Epithelial cell of proximal tubule (primary cell): ENCODE data around the gene FREM2. TPM values are rescaled to one million over a fixed set of nuclear protein-coding genes. Genes with fewer than 3 reads are reported as not detected.

Experiments used
- DNase-seq: peaks from one replicate; pipeline ENCODE4 v3.0.0-alpha.2; 2011; ENCODE audit warnings: low read depth
- H3K4me3 ChIP-seq: 2 replicates; pipeline ENCODE4 v1.5.1; 2011; ENCODE audit warnings: low read depth, mild to moderate bottlenecking, low read length
- CTCF ChIP-seq: conservative IDR thresholded peaks from 2 replicates; pipeline ENCODE4 v1.5.1; 2012; ENCODE audit warnings: low read depth, mild to moderate bottlenecking, low read length
- total RNA-seq: library from RNA; depleted of rRNA; stranded (reverse); fragments of >200 nt; gene quantifications from 2 replicates; pipeline ENCODE4 v1.2.3, GENCODE V29; 2015

FREM2 gene
- total RNA-seq, 1 donor from 2014 or later: 3.7 TPM

GRCh38 chr13:38697197-38697596 lies 10.3 kb downstream of the FREM2 start:
- H3K4me3 ChIP-seq: no peak overlapping the region
- DNase-seq: no peak
- TF ChIP-seq CTCF: no peak

GRCh38 chr13:38697628-38698333 lies 10.9 kb downstream of the FREM2 start:
- no peak overlapping the region for H3K4me3 ChIP-seq
- peak; percentile 25 for TF ChIP-seq CTCF
- DNase-seq: peak; percentile 38

DNA sequence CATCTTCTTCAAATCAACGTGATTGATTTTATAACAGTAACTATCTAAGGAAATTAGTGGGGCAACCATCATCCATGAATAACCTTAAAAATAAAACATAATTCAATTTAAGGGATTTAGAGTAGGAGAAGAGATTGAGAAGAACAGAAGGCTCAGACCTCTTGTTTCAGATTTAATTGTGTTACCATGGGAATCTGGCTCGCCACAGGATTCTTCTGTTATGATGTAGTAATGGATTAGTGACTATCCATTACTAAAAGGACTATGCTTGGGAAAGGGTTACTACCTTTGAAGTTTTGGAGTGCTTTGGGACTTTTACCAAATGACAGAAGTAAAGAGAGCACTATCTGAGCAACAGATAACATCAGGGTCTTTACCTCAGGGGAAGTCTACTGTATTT lies 13.2 kb downstream of the FREM2 start:
- no peak for DNase-seq
- H3K4me3 ChIP-seq: no peak overlapping the region
- TF ChIP-seq CTCF: no peak

- DNase-seq: no peak
- no peak overlapping the region for H3K4me3 ChIP-seq
- TF ChIP-seq CTCF: no peak
Measured at GRCh38 chr13:38702669-38703068, 15.8 kb downstream of the FREM2 start.

GRCh38 chr13:38703255-38703654 lies 16.4 kb downstream of the FREM2 start:
- no peak for TF ChIP-seq CTCF
- H3K4me3 ChIP-seq: no peak overlapping the region
- DNase-seq: no peak

GRCh38 chr13:38705365-38705764 lies 18.5 kb downstream of the FREM2 start:
- TF ChIP-seq CTCF: no peak
- H3K4me3 ChIP-seq: no peak overlapping the region
- DNase-seq: no peak

GRCh38 chr13:38707460-38707859 lies 20.6 kb downstream of the FREM2 start:
- no peak overlapping the region for H3K4me3 ChIP-seq
- TF ChIP-seq CTCF: no peak
- no peak for DNase-seq
